Lung microvascular endothelial cell (primary cell): ENCODE measurements around the gene PEG3. TPM values are rescaled to one million over a fixed set of nuclear protein-coding genes. Genes with fewer than 3 reads are reported as not detected.
A peak's percentile ranks its signal among the peaks of the same experiment; 100 is the strongest.

Experiments
- DNase-seq, 2 donors: peaks; one replicate each; pipeline versions ENCODE4 v3.0.0 to v3.0.0-alpha.2; 2010; ENCODE audit warnings: low read depth in 2 of 2
- total RNA-seq: library from RNA; depleted of rRNA; stranded (reverse); fragments of >200 nt; gene quantifications from 2 replicates; pipeline ENCODE4 v1.2.1, GENCODE V29; 2014

The PEG3 gene
- total RNA-seq, 1 donor from 2014 or later = 1.6 TPM

DNA sequence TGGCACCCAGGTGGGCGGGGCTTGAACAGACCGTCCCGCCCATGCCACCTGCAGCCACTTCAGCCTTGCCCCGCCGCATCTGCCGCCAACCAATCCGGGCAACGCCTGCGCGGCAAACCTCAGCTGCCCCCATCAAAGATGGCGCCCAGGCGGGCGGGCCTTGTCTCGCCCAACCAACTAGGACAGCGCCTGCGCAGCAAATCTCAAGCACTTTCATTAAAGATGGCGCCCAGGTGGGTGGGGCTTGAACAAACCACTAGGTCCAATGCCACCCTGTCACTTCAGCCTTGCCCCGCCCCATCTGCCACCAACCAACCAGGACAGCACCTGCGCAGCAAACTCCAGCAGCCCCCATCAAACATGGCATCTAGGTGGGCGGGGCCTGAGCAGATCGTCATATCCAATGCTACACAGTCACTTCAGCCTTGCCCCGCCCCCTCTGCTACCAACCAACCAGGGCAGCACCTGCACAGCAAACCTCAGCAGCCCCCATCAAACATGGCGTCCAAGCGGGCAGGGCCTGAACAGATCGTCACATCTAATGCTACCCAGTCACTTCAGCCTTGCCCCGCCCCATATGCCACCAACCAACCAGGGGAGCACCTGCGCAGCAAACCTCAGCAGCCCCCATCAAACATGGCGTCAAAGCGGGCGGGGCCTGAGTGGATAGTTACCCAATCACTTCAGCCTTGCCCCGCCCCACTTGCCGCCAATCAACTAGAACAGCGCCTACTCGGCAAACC, 1.4 kb downstream of the PEG3 start:
- peak; percentile 45 to 70 for DNase-seq

DNA sequence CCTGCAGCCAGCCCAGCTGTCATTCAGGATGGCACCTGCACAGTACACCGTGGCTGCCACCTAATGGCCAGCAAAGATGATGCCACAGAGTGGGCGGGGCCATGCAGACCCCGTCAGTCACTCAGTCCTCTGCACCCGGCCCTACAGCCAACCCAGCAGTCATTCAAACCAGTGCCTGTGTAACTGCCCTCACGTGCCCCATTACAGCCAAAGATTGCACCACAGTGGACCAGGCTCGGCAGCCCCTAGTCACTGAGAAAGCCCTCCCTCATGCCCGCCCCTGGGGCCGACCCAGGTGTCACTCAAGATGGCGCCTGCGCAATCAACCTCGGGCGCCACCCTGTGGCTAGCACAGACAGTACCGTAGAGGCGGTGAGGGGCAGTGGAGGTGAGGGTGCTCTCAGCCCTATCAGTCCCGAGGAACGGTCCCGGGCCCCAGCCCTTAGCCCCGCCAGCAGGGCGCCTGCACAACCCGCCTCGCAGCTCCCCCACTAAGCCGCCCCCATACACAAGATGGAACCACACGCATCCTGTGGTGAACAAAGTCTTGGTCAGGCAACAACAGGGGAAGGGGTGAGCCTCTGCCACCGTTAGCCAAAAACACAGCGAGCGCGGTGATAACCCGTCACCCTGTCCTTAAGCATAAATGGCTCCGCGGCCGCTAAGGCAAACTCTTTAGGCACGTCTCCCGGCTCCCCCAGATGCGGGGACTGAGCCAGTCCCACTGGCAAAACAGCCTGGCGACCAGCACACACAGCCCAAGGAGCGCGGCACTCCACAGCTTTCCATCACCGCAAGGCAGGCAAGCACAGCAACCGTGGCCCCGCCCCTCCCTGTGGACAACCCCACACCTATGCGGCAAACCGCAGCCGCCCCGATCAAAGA, 2.3 kb downstream of the PEG3 start:
- peak in 1 of 2 donors; percentile 8 for DNase-seq

DNA sequence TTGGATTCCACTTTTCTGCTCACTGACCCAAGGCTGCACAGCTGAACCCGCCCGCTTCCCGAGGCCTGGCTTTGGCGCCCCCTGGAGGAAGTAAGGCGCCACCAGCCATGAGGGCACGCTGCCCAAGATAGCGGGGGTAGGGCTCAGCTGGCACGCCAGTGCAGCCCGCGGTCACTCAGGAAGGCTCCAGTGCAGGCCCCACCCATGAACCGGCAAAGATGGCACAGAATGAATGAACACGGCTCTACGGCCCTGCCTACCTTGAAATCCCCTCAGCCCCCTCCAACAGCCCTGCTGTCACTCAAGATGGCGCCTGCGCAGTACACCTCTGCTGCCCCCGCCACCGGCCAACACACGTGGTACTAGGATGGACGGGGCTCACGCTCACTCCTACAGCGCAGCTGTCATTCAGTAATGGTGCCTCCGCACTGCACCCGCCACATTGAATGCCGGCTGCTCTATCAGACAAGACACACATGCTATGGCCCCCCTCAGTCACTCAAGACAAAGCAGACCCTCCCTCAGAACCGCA, 3.0 kb downstream of the PEG3 start:
- peak in 1 of 2 donors; percentile 4 for DNase-seq

DNA sequence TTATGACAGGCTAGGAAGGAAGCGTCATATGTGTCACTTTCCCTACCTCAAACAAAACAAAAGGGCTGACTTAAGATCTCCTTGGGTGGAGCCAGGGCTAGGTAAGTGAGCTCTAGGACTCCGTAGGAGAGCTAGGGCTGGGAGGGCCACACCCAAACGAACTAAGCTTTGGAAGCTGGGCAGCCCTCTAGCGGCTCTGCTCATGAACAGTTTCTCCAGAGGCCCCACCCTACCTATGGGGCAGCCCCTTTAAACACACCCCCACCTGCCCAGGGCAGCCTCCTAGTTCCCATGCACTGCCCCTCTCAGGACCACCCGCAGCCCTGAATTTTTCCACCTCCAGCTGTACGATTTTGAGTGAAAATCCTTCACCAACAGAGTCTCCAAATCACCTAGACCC, 3.5 kb downstream of the PEG3 start:
- DNase-seq = no peak

DNA sequence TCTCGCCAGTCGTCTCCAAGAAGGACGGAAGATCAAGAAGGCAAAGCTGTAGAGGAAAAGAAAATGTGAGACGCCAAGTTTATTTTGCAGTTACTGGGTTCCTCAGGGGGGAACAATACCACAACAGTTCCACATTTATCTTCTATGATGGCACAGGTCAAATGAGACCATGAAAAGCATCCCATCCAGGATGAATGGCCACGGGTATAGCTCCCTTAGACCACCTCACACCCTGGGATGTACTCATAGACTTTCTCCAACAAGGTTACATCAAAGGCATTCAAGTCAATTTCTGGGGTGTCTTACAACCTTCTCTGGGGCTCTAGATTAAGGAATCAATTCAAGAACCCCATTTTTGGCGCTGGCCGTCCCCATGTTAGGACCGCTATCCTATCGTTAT, 4.5 kb downstream of the PEG3 start:
- DNase-seq = no peak

DNA sequence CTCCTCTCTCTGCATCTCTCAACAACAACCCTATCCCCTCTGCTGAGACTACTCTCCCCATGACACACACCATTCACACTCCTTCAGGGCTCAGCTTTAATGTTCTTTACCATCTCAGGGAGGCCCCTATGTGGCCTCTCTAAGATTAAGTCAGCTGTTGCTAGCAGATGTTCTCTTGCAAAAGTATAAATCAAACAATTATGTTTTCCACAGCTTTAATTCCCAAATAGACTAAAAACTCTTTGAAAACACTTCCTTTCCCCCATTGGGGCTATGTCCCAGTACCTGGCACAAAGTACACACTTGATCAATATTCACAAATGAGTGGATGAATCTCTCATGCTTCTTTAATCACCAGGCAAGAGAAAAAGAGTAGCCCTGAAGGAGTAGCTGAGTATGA, 5.1 kb downstream of the PEG3 start:
- DNase-seq = no peak

DNA sequence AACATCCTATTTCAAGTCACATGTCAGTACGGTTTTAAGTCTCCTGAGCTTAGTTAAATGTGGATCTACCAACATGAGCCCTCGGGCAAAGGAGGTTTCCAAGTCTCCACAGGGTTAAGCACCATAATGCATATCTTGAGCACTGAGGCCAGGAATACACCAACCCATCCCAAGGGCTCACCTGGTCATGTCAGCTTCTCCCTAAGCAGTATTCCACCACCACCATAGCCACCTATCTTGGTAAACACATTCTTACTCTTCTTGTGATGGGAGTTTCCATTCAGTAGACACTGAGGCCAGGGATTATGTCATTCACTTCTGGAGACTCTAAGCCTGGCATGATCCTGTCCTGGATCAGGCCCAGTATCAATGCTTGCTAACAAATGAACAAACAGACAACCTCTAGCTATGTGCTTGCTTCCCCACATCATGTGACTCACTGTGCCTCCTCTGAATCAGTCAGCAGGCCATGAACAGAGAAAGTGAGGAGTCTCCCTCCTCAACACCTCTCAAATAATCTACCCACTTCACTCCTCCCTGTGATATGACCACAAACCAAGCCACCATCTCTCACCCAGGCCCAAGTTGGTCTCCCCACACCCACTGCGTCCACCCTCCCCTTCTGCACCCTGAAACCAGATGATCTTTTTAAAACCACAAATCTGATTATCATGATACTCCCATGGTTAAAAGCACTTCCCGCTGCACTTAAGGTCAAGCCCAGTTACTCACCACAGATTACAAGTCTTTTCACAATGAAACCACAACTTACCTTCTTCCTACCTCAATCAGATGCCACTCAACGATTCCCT, 5.8 kb downstream of the PEG3 start:
- no peak for DNase-seq

DNA sequence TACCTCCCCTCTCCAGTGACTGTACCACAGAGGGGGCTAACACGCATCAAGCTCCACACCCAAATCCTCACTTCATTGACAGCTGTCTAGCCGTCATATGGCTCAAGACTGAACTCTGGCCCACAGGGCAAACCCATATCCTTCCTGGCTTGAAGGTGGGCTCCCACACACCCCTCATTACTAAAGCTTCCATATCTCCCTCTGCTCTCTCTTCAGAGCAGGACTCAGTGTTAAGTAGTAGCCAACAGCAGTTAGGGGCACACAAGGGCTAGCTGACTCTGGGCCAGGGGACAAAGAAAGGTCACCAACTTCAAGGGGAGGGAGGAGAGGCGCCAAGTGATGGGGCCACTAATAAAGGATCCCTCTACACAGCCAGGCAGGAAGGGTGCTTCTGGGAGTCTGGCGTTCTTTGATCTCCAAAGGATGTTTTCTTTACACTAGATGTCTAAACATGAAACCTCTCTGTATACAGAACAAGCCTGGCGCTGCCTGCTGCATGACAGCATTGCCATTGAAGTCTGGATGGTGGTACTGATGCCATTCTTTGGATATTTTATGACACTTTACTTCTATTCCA, 8.1 kb downstream of the PEG3 start:
- no peak for DNase-seq

DNA sequence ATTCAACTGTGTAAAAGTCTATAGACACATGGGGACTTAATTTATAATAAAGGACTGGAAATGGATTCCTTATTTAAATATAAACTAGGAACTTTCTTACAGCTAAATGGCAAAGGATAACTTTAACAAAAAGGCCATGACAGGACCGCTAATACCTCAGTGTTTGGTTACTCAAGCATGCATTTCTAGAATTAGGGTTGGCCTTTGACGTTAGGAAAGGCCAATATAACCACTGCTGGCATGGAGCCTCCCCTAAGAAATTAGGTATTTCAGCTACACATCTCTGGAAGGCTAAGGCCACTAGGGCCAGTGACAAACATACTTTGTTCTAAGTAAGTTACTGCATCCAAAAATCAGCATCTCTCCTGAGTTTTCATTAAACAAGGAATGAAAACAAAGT, 9.3 kb downstream of the PEG3 start:
- DNase-seq = no peak

DNA sequence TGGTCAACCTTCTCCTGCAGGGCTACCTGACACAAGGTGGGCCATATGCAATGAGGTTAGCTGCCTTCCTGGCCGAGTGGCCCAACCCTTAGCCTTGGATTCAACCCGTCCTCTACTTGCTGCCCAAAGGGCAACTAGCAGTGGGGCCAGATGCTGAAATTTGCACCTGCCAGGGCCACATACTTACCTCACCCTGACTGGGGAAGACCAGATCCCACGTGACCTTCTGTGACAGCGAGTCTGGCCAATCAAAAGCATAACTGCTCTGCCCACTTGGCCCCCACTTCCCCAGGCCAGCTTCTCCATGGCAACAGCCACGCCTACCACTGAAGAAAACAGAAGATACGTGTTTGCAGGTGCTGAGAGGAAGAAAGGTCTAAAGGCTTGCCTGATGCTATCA, 10.9 kb downstream of the PEG3 start:
- DNase-seq = no peak

DNA sequence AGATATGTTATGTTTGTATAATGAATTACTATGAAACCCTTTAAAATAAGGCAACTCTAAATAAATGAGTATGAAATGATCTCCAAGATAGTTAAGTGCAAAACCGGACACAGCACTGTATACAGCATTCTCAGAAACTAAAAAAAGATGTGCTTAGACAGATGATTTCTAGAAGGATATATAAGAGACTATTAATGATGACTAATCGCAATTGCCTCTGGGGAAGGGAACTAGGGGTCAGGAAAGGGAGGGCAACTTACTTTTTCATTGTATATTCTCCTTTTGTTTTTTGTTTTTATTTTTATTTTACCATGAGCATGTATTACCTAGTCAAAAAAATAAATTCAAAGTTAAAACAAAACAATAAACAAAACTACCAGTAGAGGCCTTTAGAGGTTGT, 12.8 kb downstream of the PEG3 start:
- no peak for DNase-seq

DNA sequence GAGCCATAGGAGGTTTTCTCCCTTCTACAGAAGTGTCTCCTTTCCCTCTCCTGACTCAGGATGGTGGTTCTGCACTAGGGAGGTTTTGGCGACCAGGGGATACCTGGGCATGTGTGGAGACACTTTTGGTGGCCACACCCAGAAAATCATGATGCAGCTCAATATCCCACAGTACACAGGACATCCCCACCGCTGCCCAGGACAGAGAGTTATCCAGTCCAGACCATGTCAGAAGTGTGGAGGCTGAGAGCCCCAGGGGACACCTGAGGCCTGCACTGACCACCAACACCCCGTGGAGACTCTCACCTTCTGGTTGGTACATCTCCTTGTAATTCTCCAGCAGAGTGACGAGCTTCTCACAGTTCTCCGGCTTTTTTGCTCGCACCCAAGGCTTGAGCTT, 16.6 kb downstream of the PEG3 start:
- no peak for DNase-seq

DNA sequence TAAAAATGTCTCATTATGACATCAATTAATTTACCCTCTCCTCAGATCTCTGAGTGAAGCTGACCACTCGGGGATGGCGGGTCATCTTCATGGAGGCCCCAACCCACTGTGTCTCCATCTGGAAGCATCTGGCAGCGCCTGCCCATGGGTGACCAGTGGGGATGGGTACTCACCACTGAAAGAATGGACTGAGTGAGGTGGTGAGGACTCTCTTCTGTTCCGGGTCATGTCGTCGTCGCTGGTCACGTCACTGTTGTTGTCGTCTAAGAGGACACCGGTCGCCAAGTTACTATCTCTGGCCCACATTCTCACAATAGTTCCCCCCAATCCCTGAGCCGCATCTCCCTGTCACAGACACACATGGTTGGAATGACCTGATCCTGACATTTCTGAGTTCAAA, 17.1 kb downstream of the PEG3 start:
- no peak for DNase-seq

DNA sequence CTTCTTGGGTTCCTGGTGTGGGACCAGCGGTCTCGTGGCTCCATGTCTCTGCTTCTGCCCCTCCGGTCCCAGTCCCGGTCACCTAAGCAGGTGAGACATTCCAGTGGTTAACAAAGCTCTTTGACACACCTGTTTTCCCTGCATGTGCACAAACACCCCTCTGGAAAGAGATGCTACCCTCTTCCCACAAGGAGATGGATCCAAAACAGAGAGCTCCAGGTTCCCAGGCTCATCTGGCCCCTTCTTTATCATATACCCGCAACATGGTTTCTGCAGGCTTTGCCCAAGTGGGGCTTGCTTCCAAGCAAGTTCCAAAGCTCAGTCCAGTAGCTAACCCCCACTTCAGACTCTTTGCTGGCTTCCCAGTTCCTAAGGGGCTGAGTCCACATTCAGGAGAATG, 17.8 kb downstream of the PEG3 start:
- no peak for DNase-seq

DNA sequence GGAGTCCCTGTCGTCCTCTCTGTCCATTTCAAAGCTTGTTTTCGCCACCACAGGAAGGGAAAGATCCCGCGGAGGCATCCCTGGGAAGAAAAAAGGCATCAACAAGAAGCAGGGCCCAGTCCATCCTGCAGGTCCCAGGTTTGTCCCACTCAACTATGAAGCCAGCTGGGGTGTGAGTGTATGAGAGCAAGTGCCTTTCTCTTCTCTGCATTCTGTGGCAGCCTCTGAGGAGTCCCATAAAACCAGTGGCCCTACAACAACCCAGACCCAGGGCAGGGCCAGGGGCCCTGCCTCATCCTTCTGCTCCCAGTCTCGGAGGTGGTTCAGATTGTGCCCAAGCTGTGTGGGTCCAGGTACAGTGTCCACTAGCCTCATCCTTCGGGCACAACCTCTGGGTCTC, 18.9 kb downstream of the PEG3 start:
- no peak for DNase-seq

DNA sequence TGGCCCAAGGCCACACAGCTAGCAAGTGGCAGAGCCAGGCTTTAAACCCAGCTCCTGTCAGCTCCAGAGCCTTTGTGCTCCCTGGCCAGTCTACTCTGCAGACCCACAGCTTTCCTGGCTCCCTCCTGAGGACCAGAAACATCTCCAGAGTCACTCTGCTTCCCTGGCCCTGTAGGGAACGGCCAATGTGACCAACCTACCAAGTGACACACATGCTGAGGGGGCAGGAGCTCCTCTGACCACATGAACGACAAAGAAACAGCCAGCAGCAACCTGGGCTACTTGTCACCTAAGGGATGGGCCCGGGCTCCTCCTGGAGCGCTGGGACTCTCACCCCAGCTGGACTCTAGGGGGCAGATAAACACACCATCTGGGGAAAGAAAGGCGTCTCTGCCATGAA, 19.3 kb downstream of the PEG3 start:
- DNase-seq = no peak

DNA sequence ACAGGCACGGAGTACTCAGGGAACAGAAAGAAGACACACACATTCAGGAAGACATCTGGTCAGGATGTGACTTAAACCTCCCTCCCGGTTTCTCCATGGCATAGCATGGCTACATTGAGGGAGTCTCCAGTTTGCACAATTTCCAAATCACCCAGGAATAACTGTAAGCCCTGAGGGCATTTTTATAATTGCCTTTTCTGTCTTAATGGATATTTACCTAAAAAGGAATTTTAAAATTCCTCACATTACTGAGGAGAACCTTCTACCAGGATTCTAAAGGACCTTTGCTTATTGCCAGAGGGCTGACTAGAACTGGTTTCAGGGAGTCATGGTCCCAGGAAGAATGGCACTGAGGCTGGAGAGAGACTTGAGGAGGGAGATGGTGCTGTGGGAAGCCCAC, 21.4 kb downstream of the PEG3 start:
- DNase-seq = no peak

DNA sequence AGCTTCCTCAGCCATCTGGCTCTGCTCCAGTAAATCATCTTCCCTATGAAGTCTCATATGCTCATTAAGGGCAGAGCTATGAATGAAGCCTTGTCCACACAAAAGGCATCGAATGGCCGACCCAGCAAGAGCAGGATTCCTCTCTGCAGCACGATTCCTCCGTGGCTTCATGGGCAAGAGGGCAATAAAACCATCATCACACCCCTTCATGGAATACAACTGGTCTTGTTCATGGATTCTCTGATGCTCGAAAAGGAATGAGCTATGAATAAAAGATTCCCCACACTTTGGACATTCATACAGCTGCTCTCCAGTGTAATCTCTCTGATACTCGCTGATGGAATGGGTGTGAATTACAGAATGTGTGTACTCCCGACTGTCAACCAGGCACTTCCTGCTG, 25.9 kb downstream of the PEG3 start:
- no peak for DNase-seq

DNA sequence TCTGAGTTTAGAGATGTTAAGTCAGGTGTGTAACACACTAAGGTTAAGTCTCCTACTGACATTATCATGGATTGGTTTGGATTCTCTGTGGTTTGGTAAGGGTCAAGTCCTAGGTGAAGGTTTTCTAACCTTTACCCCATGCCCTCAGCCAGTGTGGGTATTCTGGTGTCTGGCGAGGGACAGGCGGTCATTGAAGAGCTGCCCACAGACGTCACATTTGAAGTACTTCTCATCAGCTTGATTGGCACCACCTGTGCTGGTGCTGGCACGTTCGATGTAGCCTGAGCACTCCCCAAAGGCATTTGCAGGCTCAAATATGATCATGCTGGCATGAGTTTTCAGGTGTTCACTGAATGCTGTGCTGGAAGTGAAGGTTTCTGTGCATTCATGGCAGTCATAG, 27.0 kb downstream of the PEG3 start:
- no peak for DNase-seq

DNA sequence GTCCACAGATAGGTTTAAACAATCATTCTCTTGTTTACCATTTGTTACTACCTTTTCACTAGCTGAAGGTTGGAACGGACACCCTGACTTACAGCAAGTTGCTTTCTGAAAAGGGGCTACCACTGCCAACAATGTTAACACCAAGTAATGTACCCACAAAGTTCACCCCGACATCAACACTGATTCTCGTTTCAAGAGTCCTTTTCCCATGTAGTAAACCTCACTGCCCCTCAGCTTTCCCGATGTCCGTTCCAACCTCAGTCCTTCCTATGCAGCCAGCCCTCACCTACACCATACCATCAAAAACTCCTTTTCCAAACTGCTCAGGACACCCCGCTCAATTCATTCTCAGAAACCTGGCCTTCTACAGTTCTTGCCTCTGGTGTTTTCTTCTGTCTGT, 29.0 kb downstream of the PEG3 start:
- DNase-seq = no peak

DNA sequence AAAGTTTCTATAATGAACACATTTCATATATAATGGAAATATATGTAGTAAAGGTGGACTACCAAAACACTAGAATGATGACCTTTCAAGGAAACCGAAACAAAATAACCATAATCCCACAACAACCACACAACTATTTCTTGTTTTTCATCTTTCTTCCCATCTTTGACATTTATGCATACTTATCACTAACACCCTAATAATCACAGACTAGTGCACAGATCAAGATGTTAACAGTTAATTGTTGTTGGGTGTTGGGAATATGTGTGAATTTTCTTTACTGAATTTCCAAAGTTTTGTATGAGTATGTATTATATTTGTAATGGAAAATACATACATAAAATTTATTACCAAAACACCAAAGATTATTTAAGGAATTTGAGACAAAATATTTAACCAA, 30.3 kb downstream of the PEG3 start:
- no peak for DNase-seq
